Breast epithelium (tissue), 4 donors: Measurements from ENCODE around the gene TANK. TPM values are rescaled to one million over a fixed set of nuclear protein-coding genes. Genes with fewer than 3 reads are reported as not detected.
"Not testable (repeated sequence)": the region's sequence is repeated elsewhere in the genome, so short reads cannot be mapped to it uniquely, and the experiment has no call there.

ENCODE experiments used
- DNase-seq, 2 donors: peaks; one replicate each; pipeline ENCODE4 v3.0.0-alpha.2; 2019; ENCODE audit warnings: low spot score in 2 of 2
- H3K27ac ChIP-seq, 2 donors: fragments of 200-600 bp; sonication (generic) in 1 of 2; one replicate each; pipeline ENCODE4 v1.5.1; 2016 to 2019; ENCODE audit warnings: mild to moderate bottlenecking in 1 of 2
- H3K27me3 ChIP-seq, 2 donors: fragments of 200-600 bp; sonication (generic) in 1 of 2; one replicate each; pipeline versions ENCODE4 v1.5.1 to v1.6.0; 2017 to 2019; ENCODE audit warnings: control low read depth in 1 of 2, mild to moderate bottlenecking in 1 of 2
- H3K36me3 ChIP-seq: fragments of 200-600 bp; one replicate; pipeline ENCODE4 v1.5.1; 2019
- H3K4me1 ChIP-seq, 2 donors: fragments of 200-600 bp; sonication (generic); one replicate each; pipeline ENCODE4 v1.5.1; 2016 to 2019; ENCODE audit warnings: control low read depth in 1 of 2
- H3K4me3 ChIP-seq, 3 donors: fragments of 200-600 bp; sonication (generic); 1 replicate in 2 of 3; 2 replicates in 1 of 3; pipeline ENCODE4 v1.5.1; 2016 to 2019; ENCODE audit warnings: mild to moderate bottlenecking in 3 of 3, moderate library complexity in 2 of 3
- H3K9me3 ChIP-seq, 2 donors: fragments of 200-600 bp; sonication (generic) in 1 of 2; one replicate each; pipeline ENCODE4 v1.5.1; 2016 to 2019; ENCODE audit warnings: control low read depth in 1 of 2
- CTCF ChIP-seq, 3 donors: fragments of 450-650 bp; IDR thresholded peaks; one replicate each; pipeline ENCODE4 v1.5.1; 2016 to 2017; ENCODE audit warnings: antibody characterized with exemption in 3 of 3, mild to moderate bottlenecking in 3 of 3, moderate library complexity in 3 of 3
- POLR2A ChIP-seq: fragments of 450-650 bp; IDR thresholded peaks from one replicate; pipeline ENCODE4 v1.6.1; 2016; ENCODE audit warnings: antibody characterized with exemption, mild to moderate bottlenecking, moderate library complexity
- POLR2AphosphoS5 ChIP-seq, 3 donors: sonication (generic); formaldehyde crosslinking; IDR thresholded peaks; one replicate each; pipeline ENCODE4 v1.6.1; 2017; ENCODE audit warnings: antibody characterized with exemption in 3 of 3
- intact Hi-C: fragments of 100-400 bp; cut with DNase I; formaldehyde crosslinking; loops from one replicate; pipeline ENCODE4 v1.15.1; 2023; ENCODE audit warnings: low total_unique reads
- total RNA-seq, 3 donors: library from RNA; depleted of rRNA; stranded (reverse); fragments of >200 nt; gene quantifications; one replicate each; pipeline ENCODE4 v1.1.0, GENCODE V29; 2016

TANK gene
- total RNA-seq, 3 donors from 2014 or later: 128 to 242 (median 166) TPM

- no peak for TF ChIP-seq POLR2AphosphoS5 (IDR thresholded peaks at IDR 0.05)
- TF ChIP-seq CTCF (IDR thresholded peaks at IDR 0.05): no peak
- TF ChIP-seq POLR2A: no peak
- H3K4me1 ChIP-seq: no peaks in the 10 kb centered on the region
- intact Hi-C loops: loop anchor here (5.0 kb wide), 1 partner anchor 859 kb away; no protein-coding TSS in a partner anchor
- no peak overlapping the region for H3K27ac ChIP-seq
- H3K27me3 ChIP-seq: no peaks in the 10 kb centered on the region
- no peaks in the 10 kb centered on the region for H3K36me3 ChIP-seq
- no peak for DNase-seq
- H3K4me3 ChIP-seq: no peak overlapping the region
- H3K9me3 ChIP-seq: no peaks in the 10 kb centered on the region
Observed at GRCh38 chr2:161265874-161266273, 105.6 kb downstream of the TANK start.

GRCh38 chr2:161269111-161269510 lies 108.9 kb downstream of the TANK start:
- intact Hi-C loops: loop anchor here (5.0 kb wide), 1 partner anchor 862 kb away; no protein-coding TSS in a partner anchor
- TF ChIP-seq POLR2AphosphoS5 (IDR thresholded peaks at IDR 0.05) (no peak), POLR2A (no peak), CTCF (IDR thresholded peaks at IDR 0.05) (no peak)

GRCh38 chr2:161273038-161273760 lies 113.0 kb downstream of the TANK start:
- intact Hi-C loops: no loop called here
- H3K36me3 ChIP-seq: no peaks in the 10 kb centered on the region
- H3K9me3 ChIP-seq: no peaks in the 10 kb centered on the region
- TF ChIP-seq POLR2AphosphoS5 (IDR thresholded peaks at IDR 0.05) (no peak), POLR2A (no peak), CTCF (IDR thresholded peaks at IDR 0.05) (peak; percentile 7 to 42 (median 31))
- no peaks in the 10 kb centered on the region for H3K27me3 ChIP-seq
- H3K4me1 ChIP-seq: no peaks in the 10 kb centered on the region
- H3K27ac ChIP-seq: no peak overlapping the region
- H3K4me3 ChIP-seq: no peak overlapping the region
- DNase-seq: no peak

More at GRCh38 chr2:161269111-161269510, 108.9 kb downstream of the TANK start:
- DNase-seq: no peak
- no peaks in the 10 kb centered on the region for H3K9me3 ChIP-seq
- H3K27me3 ChIP-seq: no peaks in the 10 kb centered on the region
- H3K4me3 ChIP-seq: no peak overlapping the region
- H3K36me3 ChIP-seq: no peaks in the 10 kb centered on the region
- no peak overlapping the region for H3K27ac ChIP-seq
- H3K4me1 ChIP-seq: no peaks in the 10 kb centered on the region

- H3K27me3 ChIP-seq, H3K4me1 ChIP-seq, H3K36me3 ChIP-seq, H3K9me3 ChIP-seq, H3K4me3 ChIP-seq, DNase-seq, intact Hi-C loops, H3K27ac ChIP-seq: not testable (repeated sequence)
Observed at GRCh38 chr2:161278564-161279229, 118.5 kb downstream of the TANK start.

- intact Hi-C loops: not testable (repeated sequence)
Observed at GRCh38 chr2:161279230-161279815, 119.1 kb downstream of the TANK start.

GRCh38 chr2:161280906-161281323 lies 120.7 kb downstream of the TANK start:
- H3K9me3 ChIP-seq, H3K4me3 ChIP-seq, H3K36me3 ChIP-seq, H3K4me1 ChIP-seq, H3K27ac ChIP-seq, H3K27me3 ChIP-seq, intact Hi-C loops: not testable (repeated sequence)
- peak in 1 of 2 donors; percentile 46 for DNase-seq

More at GRCh38 chr2:161279230-161279815, 119.1 kb downstream of the TANK start:
- not testable (repeated sequence) for H3K4me3 ChIP-seq, H3K4me1 ChIP-seq, H3K27me3 ChIP-seq, H3K27ac ChIP-seq, DNase-seq, H3K9me3 ChIP-seq, H3K36me3 ChIP-seq

GRCh38 chr2:161281615-161282310 lies 121.5 kb downstream of the TANK start:
- H3K27ac ChIP-seq, intact Hi-C loops, H3K36me3 ChIP-seq, H3K27me3 ChIP-seq, H3K9me3 ChIP-seq, H3K4me1 ChIP-seq, DNase-seq, H3K4me3 ChIP-seq: not testable (repeated sequence)

- H3K4me1 ChIP-seq, H3K4me3 ChIP-seq, H3K36me3 ChIP-seq, H3K9me3 ChIP-seq, H3K27ac ChIP-seq, DNase-seq, intact Hi-C loops, H3K27me3 ChIP-seq: not testable (repeated sequence)
Observed at GRCh38 chr2:161282311-161282644, 122.0 kb downstream of the TANK start.
